GM12878 (cell line): ENCODE data around the gene IQGAP2. TPM values are rescaled to one million over a fixed set of nuclear protein-coding genes. Genes with fewer than 3 reads are reported as not detected.

Experiments used
- CREB1 ChIP-seq: IDR thresholded peaks from 2 replicates; pipeline ENCODE4 v1.6.1; 2012; ENCODE audit warnings: low read depth, mild to moderate bottlenecking, inconsistent platforms
- DPF2 ChIP-seq: fragments of 450-650 bp; IDR thresholded peaks from 2 replicates; pipeline ENCODE4 v1.6.1; 2017; ENCODE audit warnings: mild to moderate bottlenecking
- EED ChIP-seq: sonication (generic); IDR thresholded peaks from 2 replicates; pipeline ENCODE4 v1.6.1; 2016; ENCODE audit warnings: antibody characterized with exemption, low read depth
- FOXK2 ChIP-seq: fragments of 450-650 bp; IDR thresholded peaks from 2 replicates; pipeline ENCODE4 v1.6.1; 2017; ENCODE audit warnings: mild to moderate bottlenecking, moderate library complexity
- FOXM1 ChIP-seq: IDR thresholded peaks from 2 replicates; pipeline ENCODE4 v1.6.1; 2012; ENCODE audit warnings: low read depth, mild to moderate bottlenecking, inconsistent platforms, low read length, moderate library complexity
- GATAD2B ChIP-seq: fragments of 450-650 bp; conservative IDR thresholded peaks from 2 replicates; pipeline ENCODE4 v1.6.1; 2017; ENCODE audit warnings: low read depth, mild to moderate bottlenecking, moderate library complexity
- HDAC2 ChIP-seq: fragments of 200-600 bp; sonication (generic); IDR thresholded peaks from 2 replicates; pipeline ENCODE4 v1.6.1; 2017
- IKZF2 ChIP-seq, 2 experiments: fragments of 450-650 bp; IDR thresholded peaks; 2 replicates each; pipeline ENCODE4 v1.6.1; 2017; ENCODE audit warnings: mild to moderate bottlenecking in 2 of 2, moderate library complexity in 2 of 2
- MYC ChIP-seq: IDR thresholded peaks from 2 replicates; pipeline ENCODE4 v1.6.1; 2011; ENCODE audit warnings: mild to moderate bottlenecking, low read length, moderate library complexity, inconsistent platforms; ENCODE audit not compliant: insufficient read depth, insufficient replicate concordance, insufficient read length, severe bottlenecking
- NFIC ChIP-seq: IDR thresholded peaks from 2 replicates; pipeline ENCODE4 v1.6.1; 2012; ENCODE audit warnings: low read depth, mild to moderate bottlenecking, inconsistent platforms, low read length, moderate library complexity
- NFXL1 ChIP-seq: fragments of 450-650 bp; IDR thresholded peaks from 2 replicates; pipeline ENCODE4 v1.6.1; 2017; ENCODE audit warnings: antibody characterized with exemption, mild to moderate bottlenecking, borderline replicate concordance
- NR2F1 ChIP-seq: fragments of 450-650 bp; conservative IDR thresholded peaks from 2 replicates; pipeline ENCODE4 v1.6.1; 2017; ENCODE audit warnings: mild to moderate bottlenecking
- PAX5 ChIP-seq: IDR thresholded peaks from 2 replicates; pipeline ENCODE4 v1.6.1; 2011; ENCODE audit warnings: low read depth, low read length, borderline replicate concordance
- RELB ChIP-seq: fragments of 450-650 bp; IDR thresholded peaks from 2 replicates; pipeline ENCODE4 v1.6.1; 2017; ENCODE audit warnings: low read depth, mild to moderate bottlenecking, moderate library complexity
- SIN3A ChIP-seq: IDR thresholded peaks from 2 replicates; pipeline ENCODE4 v1.6.1; 2012; ENCODE audit warnings: low read depth, low read length, improper control_type of control experiment
- SKIL ChIP-seq: fragments of 450-650 bp; IDR thresholded peaks from 2 replicates; pipeline ENCODE4 v1.6.1; 2017; ENCODE audit warnings: mild to moderate bottlenecking, low read depth, inconsistent platforms; ENCODE audit not compliant: poor library complexity, severe bottlenecking
- SMAD1 ChIP-seq: fragments of 450-650 bp; IDR thresholded peaks from 2 replicates; pipeline ENCODE4 v1.6.1; 2018; ENCODE audit warnings: mild to moderate bottlenecking, low read depth; ENCODE audit not compliant: partially characterized antibody
- SREBF1 ChIP-seq: IDR thresholded peaks from 2 replicates; pipeline ENCODE4 v1.6.1; 2012; ENCODE audit warnings: mild to moderate bottlenecking, low read length
- TAF1 ChIP-seq: IDR thresholded peaks from 2 replicates; pipeline ENCODE4 v1.6.1; 2011; ENCODE audit warnings: mild to moderate bottlenecking, low read depth, low read length, borderline replicate concordance
- TCF7 ChIP-seq: IDR thresholded peaks from 2 replicates; pipeline ENCODE4 v1.6.1; 2014; ENCODE audit warnings: antibody characterized with exemption, borderline replicate concordance
- ZBED1 ChIP-seq: IDR thresholded peaks from 2 replicates; pipeline ENCODE4 v1.6.1; 2016; ENCODE audit warnings: borderline replicate concordance
- ZNF274 ChIP-seq: IDR thresholded peaks from one replicate; pipeline ENCODE4 v1.8.0; 2011; ENCODE audit not compliant: insufficient read length, insufficient read depth
- ZNF687 ChIP-seq: fragments of 450-650 bp; IDR thresholded peaks from 2 replicates; pipeline ENCODE4 v1.6.1; 2017; ENCODE audit warnings: mild to moderate bottlenecking, moderate library complexity
- polyA plus RNA-seq, 11 experiments: library from polyadenylated mRNA; depleted of rRNA in 4 of 11; unstranded in 6 of 11; stranded (reverse) in 5 of 11; fragments of >200 nt; fragmentation: Nextera tagmentation in 4 of 11; fragmentation: Illumina TruSeq in 1 of 11; extraction: Ambion mirVana in 4 of 11; extraction: Trizol in 1 of 11; gene quantifications; 1 replicate in 1 of 11; 2 replicates in 10 of 11; pipeline versions ENCODE4 v1.2.1 to v1.2.3, GENCODE V29; 2011 to 2016; ENCODE audit warnings: inconsistent platforms in 2 of 11, missing spikeins in 2 of 11, low read depth in 1 of 11
- total RNA-seq, 4 experiments: library from RNA; depleted of rRNA in 3 of 4; stranded (reverse); fragments of >200 nt in 3 of 4; fragmentation: Illumina TruSeq in 1 of 4; extraction: Trizol in 1 of 4; gene quantifications; 2 replicates each; pipeline versions ENCODE4 v1.2.1 to v1.2.3, GENCODE V29; 2013 to 2021

The IQGAP2 gene
- total and polyA plus RNA-seq, 10 of the 15 experiments (the other 5 are each of a cell fraction or from before 2014, with no cell fraction given) = 14.5 to 41.4 (median 21.8) TPM

GRCh38 chr5:76691467-76692273 lies 288.6 kb downstream of the IQGAP2 start (continued):
- no peak for TF ChIP-seq TCF7
- peak; percentile 82; the same call in 1 of the 2 replicates for TF ChIP-seq FOXM1
- TF ChIP-seq NFXL1 = no peak
- TF ChIP-seq ZNF274 = no peak
- TF ChIP-seq EED = peak; percentile 67; the same call in 1 of the 2 replicates
- TF ChIP-seq ZBED1 = 0 out of 2 replicates have a peak, but pooled peaks have one; percentile 50
- TF ChIP-seq MYC = no peak
- peak; percentile 68; the same call in 1 of the 2 replicates for TF ChIP-seq DPF2
- TF ChIP-seq NFIC = peak; percentile 95
- TF ChIP-seq GATAD2B = no peak; the same call in 1 of the 2 replicates
- TF ChIP-seq ZNF687 = 0 out of 2 replicates have a peak, but pooled peaks have one; percentile 18
- no peak for TF ChIP-seq RELB
- TF ChIP-seq TAF1 = no peak
- TF ChIP-seq PAX5 = no peak
- TF ChIP-seq SMAD1 = no peak
- no peak for TF ChIP-seq CREB1
- TF ChIP-seq SKIL = peak; percentile 34
- no peak for TF ChIP-seq SREBF1
- no peak for TF ChIP-seq HDAC2
- peak in 1 of 2 experiments; percentile 34; a peak in 1 of 4 replicates for TF ChIP-seq IKZF2 (IDR thresholded peaks at IDR 0.05)
- TF ChIP-seq SIN3A = no peak
- no peak for TF ChIP-seq FOXK2
- 0 out of 2 replicates have a peak, but pooled peaks have one; percentile 48 for TF ChIP-seq NR2F1
